Colonic mucosa (tissue), 4 donors: ENCODE measurements around the gene PIGU. TPM values are rescaled to one million over a fixed set of nuclear protein-coding genes. Genes with fewer than 3 reads are reported as not detected.

Source experiments
- DNase-seq: peaks from one replicate; pipeline ENCODE4 v3.0.0-alpha.2; 2020
- H3K27ac ChIP-seq: fragments of 200-600 bp; one replicate; pipeline ENCODE4 v1.8.0; 2021
- H3K27me3 ChIP-seq: fragments of 200-600 bp; one replicate; pipeline ENCODE4 v1.8.0; 2021
- H3K36me3 ChIP-seq: fragments of 200-600 bp; one replicate; pipeline ENCODE4 v1.8.0; 2021
- H3K4me1 ChIP-seq: fragments of 200-600 bp; one replicate; pipeline ENCODE4 v1.8.0; 2021; ENCODE audit warnings: mild to moderate bottlenecking
- H3K4me3 ChIP-seq: fragments of 200-600 bp; one replicate; pipeline ENCODE4 v1.8.0; 2021
- H3K9ac ChIP-seq, 2 donors: one replicate each; pipeline ENCODE4 v1.7.0; 2013; ENCODE audit warnings: control low read depth in 2 of 2, low read depth in 2 of 2, low read length in 2 of 2
- H3K9me3 ChIP-seq: fragments of 200-600 bp; one replicate; pipeline ENCODE4 v1.8.0; 2021
- CTCF ChIP-seq: fragments of 200-600 bp; IDR thresholded peaks from one replicate; pipeline ENCODE4 v1.8.0; 2022; ENCODE audit warnings: antibody characterized with exemption, mild to moderate bottlenecking
- intact Hi-C: fragments of 100-400 bp; cut with DNase I; formaldehyde crosslinking; loops from one replicate; pipeline ENCODE4 v1.14.1; 2022
- total RNA-seq, 2 donors: library from RNA; stranded (reverse); fragmentation: NEBNext Ultra II Directional in 1 of 2; extraction: Animal tissue kit (Norgen Biotek cat#: 25700) in 1 of 2; gene quantifications; one replicate each; pipeline ENCODE4 v1.2.1, GENCODE V29; 2021
- donor health status: healthy.
- donor health status: DM: no; HTN: no; CAD: no.
- donor health status: DM: no; HTN: no; CAD: no.

PIGU gene
- total RNA-seq, 2 donors from 2014 or later: 22.3 to 32.6 TPM

GRCh38 chr20:34651200-34651599 is 25.7 kb downstream of the PIGU start:
- Histone ChIP-seq H3K9ac (no peak overlapping the region), H3K27me3 (no peaks in the 10 kb centered on the region), H3K36me3 (no peaks in the 10 kb centered on the region), H3K27ac (no peak overlapping the region), H3K4me3 (no peak overlapping the region), H3K4me1 (no peaks in the 10 kb centered on the region), H3K9me3 (no peaks in the 10 kb centered on the region)
- no peak for TF ChIP-seq CTCF
- intact Hi-C loops: no loop called here
- no peak for DNase-seq

- Histone ChIP-seq H3K36me3 (no peaks in the 10 kb centered on the region), H3K9ac (no peak overlapping the region), H3K4me3 (no peak overlapping the region), H3K27ac (no peak overlapping the region), H3K27me3 (no peaks in the 10 kb centered on the region), H3K9me3 (no peaks in the 10 kb centered on the region), H3K4me1 (no peaks in the 10 kb centered on the region)
- no peak for DNase-seq
- no peak for TF ChIP-seq CTCF
- intact Hi-C loops: no loop called here
These were observed 29.2 kb downstream of the PIGU start for GRCh38 chr20:34647737-34648136.

GRCh38 chr20:34644951-34645350 is 31.9 kb downstream of the PIGU start:
- intact Hi-C loops: no loop called here
- TF ChIP-seq CTCF: no peak
- Histone ChIP-seq H3K36me3 (no peaks in the 10 kb centered on the region), H3K4me1 (peaks cover 3% of the 10 kb centered on the region), H3K27me3 (no peaks in the 10 kb centered on the region), H3K9me3 (no peaks in the 10 kb centered on the region), H3K27ac (no peak overlapping the region), H3K9ac (no peak overlapping the region), H3K4me3 (no peak overlapping the region)
- no peak for DNase-seq

- intact Hi-C loops: no loop called here
- H3K9ac ChIP-seq: no peak overlapping the region
- no peak for TF ChIP-seq CTCF
- no peaks in the 10 kb centered on the region for H3K9me3 ChIP-seq
- H3K27me3 ChIP-seq: no peaks in the 10 kb centered on the region
- no peaks in the 10 kb centered on the region for H3K36me3 ChIP-seq
- no peak overlapping the region for H3K4me3 ChIP-seq
- no peak overlapping the region for H3K27ac ChIP-seq
- no peak for DNase-seq
- H3K4me1 ChIP-seq: peaks cover 3% of the 10 kb centered on the region
These were observed 32.5 kb downstream of the PIGU start for GRCh38 chr20:34644345-34644744.

GRCh38 chr20:34643928-34644327 is 33.0 kb downstream of the PIGU start:
- Histone ChIP-seq H3K27me3 (no peaks in the 10 kb centered on the region), H3K4me3 (no peak overlapping the region), H3K4me1 (peaks cover 3% of the 10 kb centered on the region), H3K9me3 (no peaks in the 10 kb centered on the region), H3K9ac (no peak overlapping the region), H3K27ac (no peak overlapping the region), H3K36me3 (no peaks in the 10 kb centered on the region)
- TF ChIP-seq CTCF: no peak
- intact Hi-C loops: no loop called here
- DNase-seq: no peak

- Histone ChIP-seq H3K4me1 (peaks cover 11% of the 10 kb centered on the region), H3K27ac (no peak overlapping the region), H3K9me3 (no peaks in the 10 kb centered on the region), H3K4me3 (no peak overlapping the region), H3K27me3 (no peaks in the 10 kb centered on the region), H3K36me3 (no peaks in the 10 kb centered on the region), H3K9ac (peak overlapping the region in 1 of 2 donors; percentile 12)
- DNase-seq: no peak
- TF ChIP-seq CTCF: no peak
- intact Hi-C loops: no loop called here
These were observed 34.9 kb downstream of the PIGU start for GRCh38 chr20:34642009-34642408.
